ENCODE results near the gene HCN2. TPM values are rescaled to one million over a fixed set of nuclear protein-coding genes. Genes with fewer than 3 reads are reported as not detected.
"Not testable (repeated sequence)": the region's sequence is repeated elsewhere in the genome, so short reads cannot be mapped to it uniquely, and the experiment has no call there.

HCN2 gene
- total RNA-seq, 1 experiment from 2014 or later: 0.46 TPM

DNA sequence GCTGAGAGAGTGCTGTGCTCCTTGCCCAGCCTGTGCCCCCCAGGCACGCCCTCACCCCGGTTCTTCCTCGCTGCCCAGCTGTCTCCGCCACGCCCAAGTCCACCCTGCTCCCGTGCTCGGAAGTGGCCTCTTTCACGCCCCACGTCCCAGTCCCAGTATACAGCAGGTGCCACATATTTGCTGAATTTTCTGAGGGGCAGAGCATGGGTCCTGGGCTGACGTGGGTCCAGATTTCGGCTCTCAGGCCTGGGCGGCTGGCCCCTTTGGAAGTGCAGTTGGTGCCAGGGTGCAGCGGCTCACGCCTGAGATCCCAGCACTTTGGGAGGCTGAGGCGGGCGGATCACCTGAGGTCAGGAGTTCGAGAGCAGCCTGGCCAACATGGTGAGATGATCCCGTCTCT lies 3.4 kb downstream of the HCN2 start:
- DNase-seq: no peak
- Histone ChIP-seq H3K36me3 (no peaks in the 10 kb centered on the region), H3K4me3 (no peak overlapping the region), H3K27me3 (peaks cover 5% of the 10 kb centered on the region), H3K9me3 (no peaks in the 10 kb centered on the region)

GRCh38 chr19:593505-593904 lies 3.8 kb downstream of the HCN2 start:
- H3K27me3 ChIP-seq: peaks cover 5% of the 10 kb centered on the region
- no peaks in the 10 kb centered on the region for H3K36me3 ChIP-seq
- H3K4me3 ChIP-seq: no peak overlapping the region
- DNase-seq: no peak
- H3K9me3 ChIP-seq: no peaks in the 10 kb centered on the region

DNA sequence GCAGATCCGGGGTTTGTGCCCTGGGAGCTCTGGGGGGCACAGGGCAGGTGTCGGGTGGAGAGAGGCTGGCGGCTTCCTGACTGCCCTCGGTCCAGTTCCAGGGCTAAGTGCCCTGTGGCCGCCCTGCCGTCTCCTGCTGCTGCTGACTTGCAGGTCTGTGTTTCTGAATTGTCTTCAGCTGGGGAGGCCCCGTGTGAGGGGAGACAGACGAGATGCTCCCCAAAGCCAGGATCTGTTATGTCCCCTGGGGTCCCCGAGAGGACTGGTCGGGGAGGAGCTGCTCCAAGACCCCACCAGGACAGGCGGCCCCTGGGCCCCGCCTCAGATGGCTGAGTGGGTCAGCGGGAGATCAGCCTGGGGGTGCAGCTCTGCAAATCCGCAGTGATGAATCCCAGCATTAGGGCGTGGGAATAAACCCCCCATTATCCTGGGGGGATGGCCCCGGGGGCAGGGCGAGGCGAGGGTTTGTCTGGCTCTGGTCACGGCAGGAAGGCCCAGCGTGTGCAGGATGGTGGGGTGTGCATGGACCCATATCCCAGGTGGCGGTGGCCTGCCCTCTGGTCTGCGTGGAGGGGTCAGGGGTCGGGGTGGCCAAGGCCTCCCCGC lies 4.7 kb downstream of the HCN2 start:
- H3K27me3 ChIP-seq: peaks cover 5% of the 10 kb centered on the region

GRCh38 chr19:595326-596262 lies 5.9 kb downstream of the HCN2 start:
- H3K36me3 ChIP-seq: no peaks in the 10 kb centered on the region
- H3K27me3 ChIP-seq: peaks cover 5% of the 10 kb centered on the region
- no peaks in the 10 kb centered on the region for H3K9me3 ChIP-seq
- no peak overlapping the region for H3K4me3 ChIP-seq
- no peak for DNase-seq

More for the DNA sequence above, 4.7 kb downstream of the HCN2 start:
- Histone ChIP-seq H3K36me3 (no peaks in the 10 kb centered on the region), H3K9me3 (no peaks in the 10 kb centered on the region), H3K4me3 (no peak overlapping the region)
- DNase-seq: no peak

DNA sequence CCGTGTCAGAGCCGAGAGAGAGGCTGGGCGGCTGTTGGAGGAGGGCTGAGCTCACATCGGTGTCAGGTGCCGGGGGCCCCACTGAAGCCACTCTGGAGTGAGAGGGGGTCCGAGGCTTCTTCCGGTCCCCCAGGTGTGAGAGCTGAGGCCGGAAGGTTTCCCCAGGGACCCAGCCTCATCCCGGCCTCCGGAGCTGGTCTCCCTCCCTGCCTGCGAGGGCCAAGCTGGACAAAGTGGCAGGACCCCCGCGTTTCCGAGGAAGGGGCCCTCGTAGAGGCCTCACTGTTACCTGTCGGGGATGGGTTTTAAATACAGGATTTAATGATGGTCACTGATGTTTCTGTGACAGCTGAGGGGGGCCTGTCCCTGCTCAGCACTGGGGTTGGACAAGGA lies 6.6 kb downstream of the HCN2 start:
- Histone ChIP-seq H3K4me3 (no peak overlapping the region), H3K9me3 (no peaks in the 10 kb centered on the region), H3K27me3 (peaks cover 2% of the 10 kb centered on the region), H3K36me3 (no peaks in the 10 kb centered on the region)
- no peak for DNase-seq

DNA sequence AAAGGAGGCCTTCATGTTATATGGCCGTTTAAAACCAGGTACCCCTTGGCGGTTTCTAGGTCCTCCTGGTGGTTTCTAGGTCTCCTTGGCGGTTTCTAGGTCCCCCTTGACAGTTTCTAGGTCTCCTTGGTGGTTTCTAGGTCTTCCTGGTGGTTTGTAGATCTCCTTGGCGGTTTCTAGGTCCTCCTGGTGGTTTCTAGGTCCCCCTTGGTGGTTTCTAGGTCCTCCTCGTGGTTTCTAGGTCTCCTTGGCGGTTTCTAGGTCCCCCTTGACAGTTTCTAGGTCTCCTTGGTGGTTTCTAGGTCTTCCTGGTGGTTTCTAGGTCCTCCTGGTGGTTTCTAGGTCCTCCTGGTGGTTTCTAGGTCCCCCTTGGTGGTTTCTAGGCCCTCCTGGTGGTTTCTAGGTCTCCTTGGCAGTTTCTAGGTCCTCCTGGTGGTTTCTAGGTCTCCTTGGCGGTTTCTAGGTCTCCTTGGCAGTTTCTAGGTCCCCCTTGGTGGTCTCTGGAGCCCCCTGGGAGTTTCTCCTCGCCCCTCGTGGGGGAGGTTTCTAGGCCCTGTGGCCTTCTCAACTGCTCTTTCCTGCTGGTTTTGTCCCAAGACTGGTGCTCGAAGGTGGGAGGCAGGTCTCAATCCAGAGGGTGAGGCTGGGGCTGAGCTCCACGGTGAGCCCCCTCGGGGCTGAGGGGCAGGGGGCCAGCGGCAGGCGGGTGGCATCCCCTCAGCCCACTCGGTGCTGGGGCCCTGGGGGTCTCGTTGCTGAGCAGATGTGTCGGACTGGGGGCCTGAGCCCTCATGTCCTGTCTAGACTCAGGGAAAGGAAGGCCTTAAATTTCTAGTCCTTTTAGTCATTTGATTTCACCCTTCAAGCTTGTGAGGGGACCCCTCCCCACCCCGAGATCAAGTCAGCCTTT lies 8.0 kb downstream of the HCN2 start:
- H3K36me3 ChIP-seq: no peaks in the 10 kb centered on the region
- no peak for DNase-seq
- H3K27me3 ChIP-seq: no peaks in the 10 kb centered on the region
- H3K4me3 ChIP-seq: no peak overlapping the region
- no peaks in the 10 kb centered on the region for H3K9me3 ChIP-seq

DNA sequence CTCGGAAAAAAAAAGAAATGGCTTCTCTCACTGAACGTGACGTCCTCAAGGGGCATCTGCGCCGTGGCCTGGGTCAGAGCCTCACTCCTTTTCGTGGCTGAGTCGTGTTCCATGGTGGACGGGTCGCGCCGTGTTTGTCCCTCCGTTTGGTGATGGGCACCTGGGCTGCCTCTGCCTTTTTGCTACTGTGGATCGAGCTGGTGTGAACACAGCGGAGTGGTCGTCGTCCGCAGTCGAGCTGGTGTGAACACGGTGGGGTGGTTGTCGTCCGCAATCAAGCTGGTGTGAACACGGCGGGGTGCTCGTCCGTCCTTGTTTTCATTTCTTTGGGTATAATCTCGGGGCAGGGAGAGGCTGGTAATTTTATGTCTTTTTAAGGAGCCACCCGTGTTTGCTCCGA lies 11.6 kb downstream of the HCN2 start:
- no peak overlapping the region for H3K4me3 ChIP-seq
- no peak for DNase-seq
- no peaks in the 10 kb centered on the region for H3K9me3 ChIP-seq
- H3K36me3 ChIP-seq: no peaks in the 10 kb centered on the region
- no peaks in the 10 kb centered on the region for H3K27me3 ChIP-seq

DNA sequence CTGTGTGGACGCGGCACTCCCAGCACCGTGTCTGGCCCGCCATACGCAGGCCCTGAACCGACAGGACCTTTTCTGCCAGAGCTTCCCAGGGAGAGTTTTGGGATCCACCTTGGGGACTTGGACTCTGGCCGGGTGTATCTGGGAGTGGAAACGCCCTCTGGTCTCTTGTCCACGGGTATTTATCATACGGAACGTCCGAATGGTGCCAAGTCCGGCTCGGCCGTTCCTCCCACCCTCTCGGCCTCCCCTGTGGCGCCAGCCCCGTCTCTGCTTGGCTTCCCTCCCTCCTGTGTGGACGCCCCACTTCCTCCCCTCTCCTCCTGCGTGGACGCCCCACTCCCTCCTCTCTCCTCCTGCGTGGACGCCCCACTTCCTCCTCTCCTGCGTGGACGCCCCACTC lies 12.1 kb downstream of the HCN2 start:
- Histone ChIP-seq H3K9me3 (no peaks in the 10 kb centered on the region), H3K4me3 (no peak overlapping the region), H3K27me3 (no peaks in the 10 kb centered on the region), H3K36me3 (no peaks in the 10 kb centered on the region)
- no peak for DNase-seq

GRCh38 chr19:602391-603301 lies 13.0 kb downstream of the HCN2 start:
- H3K4me3 ChIP-seq: no peak overlapping the region

GRCh38 chr19:603302-603639 lies 13.6 kb downstream of the HCN2 start:
- not testable (repeated sequence) for DNase-seq, H3K36me3 ChIP-seq, H3K4me3 ChIP-seq, H3K9me3 ChIP-seq, H3K27me3 ChIP-seq

More at GRCh38 chr19:602391-603301, 13.0 kb downstream of the HCN2 start:
- no peak for DNase-seq
- Histone ChIP-seq H3K36me3 (no peaks in the 10 kb centered on the region), H3K9me3 (no peaks in the 10 kb centered on the region), H3K27me3 (no peaks in the 10 kb centered on the region)

- not testable (repeated sequence) for H3K27me3 ChIP-seq, H3K9me3 ChIP-seq, H3K4me3 ChIP-seq, H3K36me3 ChIP-seq, DNase-seq
Observed at GRCh38 chr19:603779-604178, 14.1 kb downstream of the HCN2 start.

- H3K9me3 ChIP-seq: no peaks in the 10 kb centered on the region
- no peak overlapping the region for H3K4me3 ChIP-seq
- no peaks in the 10 kb centered on the region for H3K36me3 ChIP-seq
- DNase-seq: no peak
- H3K27me3 ChIP-seq: no peaks in the 10 kb centered on the region
Observed at GRCh38 chr19:604355-604754, 14.7 kb downstream of the HCN2 start.

DNA sequence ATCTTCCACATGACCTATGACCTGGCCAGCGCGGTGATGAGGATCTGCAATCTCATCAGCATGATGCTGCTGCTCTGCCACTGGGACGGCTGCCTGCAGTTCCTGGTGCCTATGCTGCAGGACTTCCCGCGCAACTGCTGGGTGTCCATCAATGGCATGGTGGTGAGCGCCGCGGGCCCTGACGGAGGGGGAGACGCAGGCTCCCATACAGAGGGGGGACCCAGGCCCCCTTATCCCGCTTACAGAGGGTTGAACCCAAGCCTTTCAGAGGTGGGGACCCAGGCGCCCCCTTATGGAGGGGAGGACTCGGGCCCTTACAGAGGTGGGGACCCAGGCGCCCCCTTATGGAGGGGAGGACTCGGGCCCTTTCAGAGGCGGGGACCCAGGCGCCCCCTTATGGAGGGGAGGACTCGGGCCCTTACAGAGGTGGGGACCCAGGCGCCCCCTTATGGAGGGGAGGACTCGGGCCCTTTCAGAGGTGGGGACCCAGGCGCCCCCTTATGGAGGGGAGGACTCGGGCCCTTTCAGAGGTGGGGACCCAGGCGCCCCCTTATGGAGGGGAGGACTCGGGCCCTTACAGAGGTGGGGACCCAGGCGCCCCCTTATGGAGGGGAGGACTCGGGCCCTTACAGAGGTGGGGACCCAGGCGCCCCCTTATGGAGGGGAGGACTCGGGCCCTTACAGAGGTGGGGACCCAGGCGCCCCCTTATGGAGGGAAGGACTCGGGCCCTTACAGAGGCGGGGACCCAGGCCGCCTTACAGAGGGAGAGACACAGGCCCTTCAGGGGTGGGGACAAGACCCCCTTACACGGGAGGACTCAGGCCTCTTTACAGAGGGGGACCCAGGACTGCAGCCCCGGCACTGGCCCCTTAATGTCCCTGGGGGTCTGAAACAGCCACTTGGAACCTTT lies 15.6 kb downstream of the HCN2 start:
- not testable (repeated sequence) for H3K36me3 ChIP-seq, H3K4me3 ChIP-seq, H3K9me3 ChIP-seq, H3K27me3 ChIP-seq
- DNase-seq: peak; percentile 18

GRCh38 chr19:607301-608154 lies 17.8 kb downstream of the HCN2 start:
- Histone ChIP-seq H3K27me3 (no peaks in the 10 kb centered on the region), H3K4me3 (no peak overlapping the region), H3K9me3 (no peaks in the 10 kb centered on the region), H3K36me3 (no peaks in the 10 kb centered on the region)
- DNase-seq: no peak

Measured in MG63 (cell line).